ENCODE measurements around the gene PFKP.

DNA sequence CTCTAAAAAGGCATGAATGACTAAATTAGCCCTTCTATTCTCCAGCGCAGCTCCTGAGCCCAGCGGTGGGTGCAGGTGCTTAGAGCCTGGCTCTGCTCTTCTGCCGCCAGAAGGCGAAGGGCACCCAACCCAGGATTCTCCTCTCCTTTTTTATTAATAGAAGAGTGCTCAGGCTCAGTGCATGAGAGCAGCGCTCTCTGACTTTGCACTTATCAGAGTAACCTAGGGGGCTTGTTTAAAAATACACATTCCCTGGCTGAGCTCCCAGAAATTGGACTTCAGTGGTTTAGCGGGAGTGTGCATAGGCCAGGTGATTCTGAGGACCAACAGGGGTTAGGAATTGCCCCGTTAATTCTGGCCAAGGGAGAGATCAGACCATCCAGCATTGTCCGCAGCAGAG lies 1.7 kb upstream of the PFKP start:
- TF ChIP-seq, protein P1, sequence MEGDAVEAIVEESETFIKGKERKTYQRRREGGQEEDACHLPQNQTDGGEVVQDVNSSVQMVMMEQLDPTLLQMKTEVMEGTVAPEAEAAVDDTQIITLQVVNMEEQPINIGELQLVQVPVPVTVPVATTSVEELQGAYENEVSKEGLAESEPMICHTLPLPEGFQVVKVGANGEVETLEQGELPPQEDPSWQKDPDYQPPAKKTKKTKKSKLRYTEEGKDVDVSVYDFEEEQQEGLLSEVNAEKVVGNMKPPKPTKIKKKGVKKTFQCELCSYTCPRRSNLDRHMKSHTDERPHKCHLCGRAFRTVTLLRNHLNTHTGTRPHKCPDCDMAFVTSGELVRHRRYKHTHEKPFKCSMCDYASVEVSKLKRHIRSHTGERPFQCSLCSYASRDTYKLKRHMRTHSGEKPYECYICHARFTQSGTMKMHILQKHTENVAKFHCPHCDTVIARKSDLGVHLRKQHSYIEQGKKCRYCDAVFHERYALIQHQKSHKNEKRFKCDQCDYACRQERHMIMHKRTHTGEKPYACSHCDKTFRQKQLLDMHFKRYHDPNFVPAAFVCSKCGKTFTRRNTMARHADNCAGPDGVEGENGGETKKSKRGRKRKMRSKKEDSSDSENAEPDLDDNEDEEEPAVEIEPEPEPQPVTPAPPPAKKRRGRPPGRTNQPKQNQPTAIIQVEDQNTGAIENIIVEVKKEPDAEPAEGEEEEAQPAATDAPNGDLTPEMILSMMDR (IDR thresholded peaks at IDR 0.05; ENCODE audit: borderline replicate concordance, extremely low read depth, low read length, poor library complexity, severe bottlenecking) = no peak
- no peak for TF ChIP-seq EZH2 (IDR thresholded peaks at IDR 0.05; ENCODE audit: borderline replicate concordance, low read depth, low read length, severe bottlenecking)
